Measurements from ENCODE around the gene GRM7. TPM values are rescaled to one million over a fixed set of nuclear protein-coding genes. Genes with fewer than 3 reads are reported as not detected.

The GRM7 gene
- total RNA-seq, 1 experiment from 2014 or later, result not detected

DNA sequence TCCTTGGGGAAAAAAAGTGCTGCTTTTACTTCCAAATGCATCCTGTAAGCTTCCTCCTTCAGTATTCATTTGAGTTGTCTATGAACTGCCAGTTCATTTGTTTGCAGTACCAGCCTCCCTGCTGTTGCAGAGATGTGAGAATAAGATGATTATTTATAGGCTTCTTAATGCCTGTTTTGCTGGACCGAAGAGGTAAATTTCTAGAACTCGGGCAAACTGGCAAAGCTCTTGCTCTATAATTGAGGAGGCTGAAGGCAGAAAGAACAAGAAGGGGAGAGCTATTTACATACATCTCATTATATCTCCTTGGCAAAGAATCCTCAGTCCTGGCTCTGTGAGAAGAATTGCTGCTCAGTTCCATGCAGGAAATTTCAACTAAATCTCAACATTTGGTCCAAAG, 790.4 kb downstream of the GRM7 start:
- ChIA-PET CTCF (no interaction called here), POLR2A (ENCODE audit: low non-redundant PET) (no interaction called here)
- no peaks in the 10 kb centered on the region for H3K4me1 ChIP-seq (ENCODE audit: insufficient read depth, low read length, poor library complexity, severe bottlenecking)
- no peak overlapping the region for H3K27ac ChIP-seq (ENCODE audit: low read depth, low read length, poor library complexity, severe bottlenecking)
- TF ChIP-seq EZH2 (IDR thresholded peaks at IDR 0.05; ENCODE audit: borderline replicate concordance, low read depth, low read length, poor library complexity, severe bottlenecking), result no peak
- TF ChIP-seq, protein P1, sequence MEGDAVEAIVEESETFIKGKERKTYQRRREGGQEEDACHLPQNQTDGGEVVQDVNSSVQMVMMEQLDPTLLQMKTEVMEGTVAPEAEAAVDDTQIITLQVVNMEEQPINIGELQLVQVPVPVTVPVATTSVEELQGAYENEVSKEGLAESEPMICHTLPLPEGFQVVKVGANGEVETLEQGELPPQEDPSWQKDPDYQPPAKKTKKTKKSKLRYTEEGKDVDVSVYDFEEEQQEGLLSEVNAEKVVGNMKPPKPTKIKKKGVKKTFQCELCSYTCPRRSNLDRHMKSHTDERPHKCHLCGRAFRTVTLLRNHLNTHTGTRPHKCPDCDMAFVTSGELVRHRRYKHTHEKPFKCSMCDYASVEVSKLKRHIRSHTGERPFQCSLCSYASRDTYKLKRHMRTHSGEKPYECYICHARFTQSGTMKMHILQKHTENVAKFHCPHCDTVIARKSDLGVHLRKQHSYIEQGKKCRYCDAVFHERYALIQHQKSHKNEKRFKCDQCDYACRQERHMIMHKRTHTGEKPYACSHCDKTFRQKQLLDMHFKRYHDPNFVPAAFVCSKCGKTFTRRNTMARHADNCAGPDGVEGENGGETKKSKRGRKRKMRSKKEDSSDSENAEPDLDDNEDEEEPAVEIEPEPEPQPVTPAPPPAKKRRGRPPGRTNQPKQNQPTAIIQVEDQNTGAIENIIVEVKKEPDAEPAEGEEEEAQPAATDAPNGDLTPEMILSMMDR (conservative IDR thresholded peaks at IDR 0.05; ENCODE audit: low read depth, low read length), result no peak
- H3K9me3 ChIP-seq (ENCODE audit: low read depth, low read length, poor library complexity, severe bottlenecking), result no peaks in the 10 kb centered on the region
- intact Hi-C loops (cut with micrococcal nuclease; ENCODE audit: unreplicated experiment), result no loop called here
- no peaks in the 10 kb centered on the region for H3K27me3 ChIP-seq (replicated peaks; ENCODE audit: insufficient read depth, low read depth, low read length, poor library complexity)
- no peak for DNase-seq (ENCODE audit: low spot score)
- no peaks in the 10 kb centered on the region for H3K36me3 ChIP-seq (ENCODE audit: insufficient read depth, low read length, poor library complexity, severe bottlenecking)
- H3K4me3 ChIP-seq (ENCODE audit: low read depth, low read length, poor library complexity, severe bottlenecking), result no peak overlapping the region
- no TSS peak for BruUV-seq (replicated peaks)

DNA sequence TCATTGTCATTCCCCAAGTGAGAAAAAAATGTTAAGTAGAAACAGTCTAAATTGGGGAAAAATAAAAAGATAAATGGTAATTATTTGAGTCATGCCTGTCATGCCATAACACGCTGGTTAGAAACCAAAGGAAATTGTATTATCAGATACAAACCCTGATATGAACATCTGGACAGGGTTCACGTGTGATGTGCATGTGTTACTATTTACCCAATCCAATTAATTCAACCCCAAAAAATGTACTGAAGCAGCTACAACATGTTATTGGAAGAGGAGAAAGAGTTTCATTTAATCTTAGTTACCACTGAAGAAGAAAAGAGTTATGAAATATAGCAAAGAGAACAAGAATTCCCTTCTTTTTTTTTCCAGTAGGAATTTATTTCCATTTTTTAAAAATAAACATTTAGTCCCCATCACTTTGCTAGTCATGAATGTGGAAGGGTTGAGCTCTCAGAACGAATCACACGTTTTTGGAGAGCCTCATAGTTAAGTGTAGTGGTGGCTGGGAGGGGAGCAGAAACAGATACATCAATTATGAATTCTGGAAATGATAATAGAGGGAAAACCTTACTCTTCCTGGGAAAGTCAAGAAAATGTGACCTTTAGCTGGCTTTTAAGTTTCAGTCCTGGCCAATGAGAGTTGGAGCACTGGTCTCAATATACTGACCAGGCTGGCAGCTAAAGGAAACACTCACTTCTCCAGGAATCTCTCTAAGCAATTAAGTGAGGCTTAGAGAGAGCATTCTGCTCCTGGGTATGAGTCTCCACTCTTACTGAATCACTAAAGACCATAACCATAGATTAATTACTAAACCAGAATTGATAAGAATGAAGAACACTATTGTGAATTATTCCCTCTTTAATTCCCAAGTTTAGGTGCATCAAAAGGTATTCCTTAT, 796.5 kb downstream of the GRM7 start:
- Histone ChIP-seq H3K27ac (ENCODE audit: low read depth, low read length, poor library complexity, severe bottlenecking) (no peak overlapping the region), H3K36me3 (ENCODE audit: insufficient read depth, low read length, poor library complexity, severe bottlenecking) (no peaks in the 10 kb centered on the region), H3K4me1 (ENCODE audit: insufficient read depth, low read length, poor library complexity, severe bottlenecking) (no peaks in the 10 kb centered on the region), H3K9me3 (ENCODE audit: low read depth, low read length, poor library complexity, severe bottlenecking) (no peaks in the 10 kb centered on the region), H3K4me3 (ENCODE audit: low read depth, low read length, poor library complexity, severe bottlenecking) (no peak overlapping the region), H3K27me3 (replicated peaks; ENCODE audit: insufficient read depth, low read depth, low read length, poor library complexity) (no peaks in the 10 kb centered on the region)
- TF ChIP-seq, protein P1 (conservative IDR thresholded peaks at IDR 0.05; ENCODE audit: low read depth, low read length), result no peak
- TF ChIP-seq EZH2 (IDR thresholded peaks at IDR 0.05; ENCODE audit: borderline replicate concordance, low read depth, low read length, poor library complexity, severe bottlenecking), result no peak
- intact Hi-C loops (cut with micrococcal nuclease; ENCODE audit: unreplicated experiment), result no loop called here
- CTCF ChIA-PET, result no interaction called here
- POLR2A ChIA-PET (ENCODE audit: low non-redundant PET), result no interaction called here
- no peak for DNase-seq (ENCODE audit: low spot score)
- no TSS peak for BruUV-seq (replicated peaks)

DNA sequence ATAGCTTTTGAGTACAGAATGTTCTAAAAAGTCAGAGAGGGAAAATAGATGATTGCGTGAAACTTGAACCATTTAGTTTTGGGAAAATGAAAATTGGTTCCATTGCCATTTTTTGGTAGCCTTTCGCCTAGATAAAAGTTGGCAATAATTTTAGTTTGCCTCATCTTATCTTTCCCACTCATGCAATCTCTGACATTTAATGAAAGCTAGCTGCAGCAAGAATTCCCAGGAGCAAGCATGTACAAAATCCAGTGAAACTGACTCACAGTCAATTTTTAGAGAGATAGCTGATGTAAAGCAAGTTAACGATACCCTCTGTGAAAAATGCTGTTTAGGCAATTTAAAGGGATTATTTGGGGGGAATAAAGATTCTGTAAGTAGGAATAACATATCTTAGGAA, 797.4 kb downstream of the GRM7 start:
- BruUV-seq (replicated peaks), result no TSS peak
- CTCF ChIA-PET, result no interaction called here
- no peak for DNase-seq (ENCODE audit: low spot score)
- no peaks in the 10 kb centered on the region for H3K27me3 ChIP-seq (replicated peaks; ENCODE audit: insufficient read depth, low read depth, low read length, poor library complexity)
- H3K36me3 ChIP-seq (ENCODE audit: insufficient read depth, low read length, poor library complexity, severe bottlenecking), result no peaks in the 10 kb centered on the region
- H3K27ac ChIP-seq (ENCODE audit: low read depth, low read length, poor library complexity, severe bottlenecking), result no peak overlapping the region
- TF ChIP-seq EZH2 (IDR thresholded peaks at IDR 0.05; ENCODE audit: borderline replicate concordance, low read depth, low read length, poor library complexity, severe bottlenecking), result no peak
- TF ChIP-seq, protein P1 (conservative IDR thresholded peaks at IDR 0.05; ENCODE audit: low read depth, low read length), result no peak
- no peaks in the 10 kb centered on the region for H3K9me3 ChIP-seq (ENCODE audit: low read depth, low read length, poor library complexity, severe bottlenecking)
- no peaks in the 10 kb centered on the region for H3K4me1 ChIP-seq (ENCODE audit: insufficient read depth, low read length, poor library complexity, severe bottlenecking)
- intact Hi-C loops (cut with micrococcal nuclease; ENCODE audit: unreplicated experiment), result no loop called here
- no peak overlapping the region for H3K4me3 ChIP-seq (ENCODE audit: low read depth, low read length, poor library complexity, severe bottlenecking)
- POLR2A ChIA-PET (ENCODE audit: low non-redundant PET), result no interaction called here

Measured in A673 (cell line).